SK-N-SH (cell line): ENCODE results near the gene TRABD2A. TPM values are rescaled to one million over a fixed set of nuclear protein-coding genes. Genes with fewer than 3 reads are reported as not detected.

ENCODE experiments used
- CTCF ChIA-PET: fragments of 300-600, 350-600 bp; formaldehyde crosslinking; extraction: SDS; loops from one replicate; lab custom pipeline; 2021; lab: Yijun Ruan, JAX
- POLR2A ChIA-PET: fragments of 350-600 bp; sonication (Branson Sonifier 250); formaldehyde crosslinking; extraction: SDS; loops from one replicate; lab custom pipeline; 2020; ENCODE audit warnings: antibody characterized with exemption, inconsistent platforms; lab: Yijun Ruan, JAX
- DNase-seq: peaks from one replicate; pipeline ENCODE4 v3.0.0; 2012
- H2AFZ ChIP-seq: fragments of 200-600 bp; sonication (generic); 2 replicates; pipeline ENCODE4 v1.8.1; 2016; ENCODE audit warnings: antibody characterized with exemption, mild to moderate bottlenecking, low read depth
- H3F3A ChIP-seq: fragments of 200-600 bp; sonication (generic); replicated peaks from 2 replicates; pipeline ENCODE3; 2016; ENCODE audit warnings: antibody characterized with exemption, mild to moderate bottlenecking; ENCODE audit not compliant: insufficient read depth
- H3K27ac ChIP-seq, 2 experiments: fragments of 200-500 bp in 1 of 2; fragments of 200-600 bp in 1 of 2; sonication (Bioruptor generic) in 1 of 2; sonication (generic), shearing (Covaris generic) in 1 of 2; 2 replicates each; pipeline versions ENCODE4 v1.5.1 to v1.6.1; 2014 to 2016; ENCODE audit warnings: low read depth in 2 of 2, inconsistent platforms in 1 of 2, low read length in 1 of 2, mild to moderate bottlenecking in 1 of 2, mixed read lengths in 1 of 2
- H3K27me3 ChIP-seq: fragments of 200-600 bp; sonication (generic), shearing (Covaris generic); 2 replicates; pipeline ENCODE4 v1.6.1; 2016; ENCODE audit warnings: mixed run types; ENCODE audit not compliant: insufficient read depth
- H3K36me3 ChIP-seq, 2 experiments: fragments of 200-500 bp in 1 of 2; fragments of 200-600 bp in 1 of 2; sonication (Bioruptor generic) in 1 of 2; sonication (generic) in 1 of 2; replicated peaks in 1 of 2; 2 replicates each; pipeline versions ENCODE3 to v1.5.1; 2014 to 2016; ENCODE audit warnings: low read length in 1 of 2, mild to moderate bottlenecking in 1 of 2; ENCODE audit not compliant: insufficient read depth in 2 of 2, control insufficient read depth in 1 of 2
- H3K4me1 ChIP-seq, 2 experiments: fragments of 200-500 bp in 1 of 2; fragments of 200-600 bp in 1 of 2; sonication (Bioruptor generic) in 1 of 2; sonication (generic), shearing (Covaris generic) in 1 of 2; 2 replicates each; pipeline versions ENCODE4 v1.5.1 to v1.6.1; 2014 to 2016; ENCODE audit warnings: low read depth in 1 of 2, low read length in 1 of 2, mixed run types in 1 of 2; ENCODE audit not compliant: insufficient read depth in 2 of 2, control insufficient read depth in 1 of 2
- H3K4me2 ChIP-seq: fragments of 200-600 bp; sonication (generic), shearing (Covaris generic); 2 replicates; pipeline ENCODE4 v1.6.1; 2017; ENCODE audit warnings: mixed run types
- H3K4me3 ChIP-seq, 2 experiments: fragments of 200-500 bp in 1 of 2; fragments of 200-600 bp in 1 of 2; sonication (Bioruptor generic) in 1 of 2; sonication (generic), shearing (Covaris generic) in 1 of 2; 2 replicates each; pipeline versions ENCODE4 v1.5.1 to v1.8.1; 2014 to 2016; ENCODE audit warnings: low read depth in 2 of 2, inconsistent platforms in 1 of 2, low read length in 1 of 2, mild to moderate bottlenecking in 1 of 2, mixed read lengths in 1 of 2, moderate library complexity in 1 of 2
- H3K79me2 ChIP-seq: fragments of 200-600 bp; sonication (generic); 2 replicates; pipeline ENCODE4 v1.8.1; 2017; ENCODE audit warnings: mild to moderate bottlenecking; ENCODE audit not compliant: insufficient read depth
- H3K9ac ChIP-seq: fragments of 200-600 bp; sonication (generic); 2 replicates; pipeline ENCODE4 v1.6.1; 2017; ENCODE audit warnings: mixed run types
- H3K9me2 ChIP-seq: fragments of 200-600 bp; sonication (generic); 2 replicates; pipeline ENCODE4 v1.6.1; 2017; ENCODE audit warnings: mixed run types
- H3K9me3 ChIP-seq: fragments of 200-600 bp; sonication (generic); 2 replicates; pipeline ENCODE4 v1.6.1; 2017; ENCODE audit warnings: mixed run types, mild to moderate bottlenecking, moderate library complexity
- H4K20me1 ChIP-seq: fragments of 200-600 bp; sonication (generic); 2 replicates; pipeline ENCODE4 v1.6.1; 2017; ENCODE audit warnings: mild to moderate bottlenecking, mixed run types; ENCODE audit not compliant: insufficient read depth
- EZH2phosphoT487 ChIP-seq: fragments of 200-600 bp; sonication (generic); IDR thresholded peaks from 2 replicates; pipeline ENCODE4 v1.6.1; 2017; ENCODE audit warnings: low read depth, mixed run types, mild to moderate bottlenecking, antibody characterized with exemption, moderate library complexity, borderline replicate concordance
- FOSL2 ChIP-seq: IDR thresholded peaks from 2 replicates; pipeline ENCODE4 v1.4.0; 2012; ENCODE audit warnings: low read depth, mild to moderate bottlenecking, moderate library complexity, borderline replicate concordance
- FOXJ3 ChIP-seq: sonication (generic); formaldehyde crosslinking; IDR thresholded peaks from 2 replicates; pipeline ENCODE4 v1.5.1; 2020; ENCODE audit warnings: mild to moderate bottlenecking, missing genetic modification reagents
- FOXM1 ChIP-seq: IDR thresholded peaks from 2 replicates; pipeline ENCODE4 v1.4.0; 2012; ENCODE audit warnings: low read depth, mild to moderate bottlenecking
- GABPA ChIP-seq: IDR thresholded peaks from 2 replicates; pipeline ENCODE4 v1.4.0; 2012; ENCODE audit warnings: low read depth, mild to moderate bottlenecking
- IRF3 ChIP-seq: fragments of 150-350 bp; IDR thresholded peaks from 2 replicates; pipeline ENCODE4 v1.6.1; 2016; ENCODE audit warnings: mild to moderate bottlenecking, low read depth, low read length
- MAX ChIP-seq: IDR thresholded peaks from 2 replicates; pipeline ENCODE4 v1.4.0; 2012; ENCODE audit warnings: low read depth
- RCOR1 ChIP-seq: fragments of 150-350 bp; IDR thresholded peaks from 2 replicates; pipeline ENCODE4 v1.6.1; 2017; ENCODE audit warnings: antibody characterized with exemption, low read length
- SMC3 ChIP-seq: IDR thresholded peaks from 2 replicates; pipeline ENCODE4 v1.6.1; 2012; ENCODE audit warnings: low read depth, low read length, improper control_type of control experiment
- TCF12 ChIP-seq: IDR thresholded peaks from 2 replicates; pipeline ENCODE4 v1.4.0; 2012
- TEAD4 ChIP-seq: IDR thresholded peaks from 2 replicates; pipeline ENCODE4 v1.4.0; 2012; ENCODE audit warnings: mild to moderate bottlenecking, borderline replicate concordance; ENCODE audit not compliant: insufficient read depth
- USF1 ChIP-seq: IDR thresholded peaks from 2 replicates; pipeline ENCODE4 v1.4.0; 2012; ENCODE audit warnings: low read depth, borderline replicate concordance
- YY1 ChIP-seq: IDR thresholded peaks from 2 replicates; pipeline ENCODE4 v1.4.0; 2012; ENCODE audit warnings: low read depth, mild to moderate bottlenecking
- WGBS: methylation state at CpG from one replicate; pipeline ENCODE4 v1.1.6; 2017; ENCODE audit warnings: low lambda C conversion rate; 5-methylcytosine and 5-hydroxymethylcytosine counted together
- polyA plus RNA-seq, 3 experiments: library from polyadenylated mRNA; depleted of rRNA; stranded (reverse); fragments of >200 nt; gene quantifications; 2 replicates each; pipeline ENCODE4 v1.2.3, GENCODE V29; 2012

Gene TRABD2A
- polyA plus RNA-seq, 1 of the 3 experiments (the other 2 are of a cell fraction) = 3.0 TPM

GRCh38 chr2:84850471-84850870, 30.4 kb downstream of the TRABD2A start (continued):
- TF ChIP-seq TEAD4 (no peak), MAX (no peak), FOXM1 (no peak), SMC3 (no peak), GABPA (no peak)

- Histone ChIP-seq H3K27me3 (peaks cover 5% of the 10 kb centered on the region; the same call in 1 of the 2 replicates), H3K4me2 (no peak overlapping the region), H2AFZ (no peak overlapping the region), H3K36me3 (no peaks in the 10 kb centered on the region), H3K9ac (no peak overlapping the region), H3K27ac (no peak overlapping the region), H3K4me1 (no peaks in the 10 kb centered on the region), H3K79me2 (no peaks in the 10 kb centered on the region), H3K9me2 (no peaks in the 10 kb centered on the region), H3K9me3 (no peaks in the 10 kb centered on the region), H3F3A (no peaks in the 10 kb centered on the region), H4K20me1 (no peaks in the 10 kb centered on the region), H3K4me3 (no peak overlapping the region)
- TF ChIP-seq FOXJ3 (CRISPR knock-in tag) (no peak), TCF12 (no peak), EZH2phosphoT487 (no peak), USF1 (no peak), FOXM1 (no peak), YY1 (no peak)
- ChIA-PET CTCF (interaction anchor here (0.9 to 1.1 kb wide), 2 partner anchors 32 to 33 kb away, joined by 3 read pairs; partner anchors contain the start of gene TRABD2A), POLR2A (no interaction called here)
- no peak for DNase-seq
- 34% methylated on average over 8 of the region's 8 CpGs for WGBS
Measured at GRCh38 chr2:84849271-84849952, 31.5 kb downstream of the TRABD2A start.

GRCh38 chr2:84847326-84848050, 33.4 kb downstream of the TRABD2A start:
- CTCF ChIA-PET = interaction anchor here (1.8 kb wide), 1 partner anchor 17 kb away, joined by 4 read pairs; no protein-coding TSS in a partner anchor
- no peaks in the 10 kb centered on the region for H3K9me3 ChIP-seq
- H2AFZ ChIP-seq = no peak overlapping the region
- no peaks in the 10 kb centered on the region for H4K20me1 ChIP-seq
- peaks cover 5% of the 10 kb centered on the region; the same call in 1 of the 2 replicates for H3K27me3 ChIP-seq
- H3K27ac ChIP-seq = no peak overlapping the region
- no peaks in the 10 kb centered on the region for H3K9me2 ChIP-seq
- H3K4me3 ChIP-seq = no peak overlapping the region
- no peaks in the 10 kb centered on the region for H3K79me2 ChIP-seq
- H3F3A ChIP-seq = no peaks in the 10 kb centered on the region
- POLR2A ChIA-PET = no interaction called here
- H3K9ac ChIP-seq = no peak overlapping the region
- H3K36me3 ChIP-seq = no peaks in the 10 kb centered on the region
- WGBS = 12% methylated on average over 5 of the region's 5 CpGs
- no peaks in the 10 kb centered on the region for H3K4me1 ChIP-seq
- no peak overlapping the region for H3K4me2 ChIP-seq
- TF ChIP-seq FOSL2 = no peak
- TF ChIP-seq FOXJ3 (CRISPR knock-in tag) = no peak
- TF ChIP-seq RCOR1 = no peak
- no peak for TF ChIP-seq FOXM1
- TF ChIP-seq TEAD4 = no peak
- TF ChIP-seq IRF3 = no peak
- DNase-seq = no peak
